ENCODE measurements around the gene ZNF846. TPM values are rescaled to one million over a fixed set of nuclear protein-coding genes. Genes with fewer than 3 reads are reported as not detected.

ZNF846 gene
- total and polyA plus RNA-seq, 9 of the 15 experiments (the other 6 are each of a cell fraction or from before 2014, with no cell fraction given), result 4.1 to 8.7 (median 7.8) TPM

GRCh38 chr19:9785367-9786331, 17.1 kb upstream of the ZNF846 start (continued):
- TF ChIP-seq CTCFL (IDR thresholded peaks at IDR 0.05; ENCODE audit: borderline replicate concordance, insufficient read depth, low read depth, low read length, poor library complexity, severe bottlenecking) (no peak), RNF2 (IDR thresholded peaks at IDR 0.05) (0 out of 2 replicates have a peak, but pooled peaks have one; percentile 35), ZSCAN29 (IDR thresholded peaks at IDR 0.05) (peak; percentile 70; the same call in 1 of the 2 replicates), E2F8 (IDR thresholded peaks at IDR 0.05; ENCODE audit: low read depth, partially characterized antibody) (peak; percentile 43), MTA3 (IDR thresholded peaks at IDR 0.05; ENCODE audit: borderline replicate concordance) (peak; percentile 84), GATAD2A (IDR thresholded peaks at IDR 0.05) (0 out of 2 replicates have a peak, but pooled peaks have one; percentile 47), POLR2B (IDR thresholded peaks at IDR 0.05; ENCODE audit: low read depth, partially characterized antibody) (peak; percentile 94), TGIF2 (CRISPR knock-in tag; IDR thresholded peaks at IDR 0.05) (peak; percentile 46; the same call in 1 of the 2 replicates), NBN (IDR thresholded peaks at IDR 0.05; ENCODE audit: low read depth) (peak; percentile 82; the same call in 1 of the 2 replicates), ZNF324 (CRISPR knock-in tag; IDR thresholded peaks at IDR 0.05) (no peak), MAZ (CRISPR knock-in tag; conservative IDR thresholded peaks at IDR 0.05 in 1 of 2, IDR thresholded peaks at IDR 0.05 in 1 of 2) (peak; percentile 89 to 91; a peak in 3 of 4 replicates), PRDM10 (IDR thresholded peaks at IDR 0.05; ENCODE audit: partially characterized antibody) (peak; percentile 46), KLF6 (CRISPR knock-in tag; IDR thresholded peaks at IDR 0.05; ENCODE audit: borderline replicate concordance) (peak; percentile 49; the same call in 1 of the 2 replicates), NONO (IDR thresholded peaks at IDR 0.05; ENCODE audit: low read depth in 2 of 2, low read length in 1 of 2) (peak in 1 of 2 experiments; percentile 41; a peak in 1 of 4 replicates), HDAC1 (IDR thresholded peaks at IDR 0.05) (peak in 1 of 2 experiments; percentile 91; a peak in 2 of 4 replicates)

Data from K562 (cell line).